ENCODE measurements around the gene PGAM2.

PGAM2 gene

DNA sequence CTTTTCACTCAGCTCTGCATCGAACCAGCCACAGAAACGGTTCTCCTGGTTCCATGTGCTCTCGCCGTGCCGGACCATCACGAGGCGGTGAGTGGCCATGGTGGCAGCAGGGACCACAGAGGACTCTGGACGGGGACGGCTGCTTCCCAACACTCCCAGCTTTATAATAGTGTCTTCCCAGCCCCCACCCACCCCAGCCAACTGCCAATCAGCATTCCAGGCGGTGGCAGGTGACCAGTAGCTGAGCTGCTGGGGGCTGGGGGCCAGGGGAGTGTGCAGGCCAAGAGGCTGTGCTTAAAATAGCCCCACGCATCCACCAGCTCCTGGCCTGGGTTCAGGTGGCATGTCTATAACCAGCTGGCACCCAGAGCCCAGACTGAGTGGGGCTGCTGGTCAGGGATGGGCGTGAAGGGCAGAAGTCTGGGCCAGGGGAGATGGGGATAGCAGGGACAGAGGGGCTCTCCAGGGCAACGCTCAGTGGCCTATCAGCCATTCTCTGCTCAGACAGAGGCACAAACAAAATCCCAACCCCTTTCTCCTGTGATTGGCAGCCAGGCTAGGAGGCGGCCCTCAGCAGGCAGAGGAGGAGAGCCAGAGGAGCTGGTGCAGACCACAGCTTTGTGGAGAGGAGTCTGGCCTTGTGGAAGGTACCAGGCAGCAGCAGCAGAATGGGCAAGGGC lies at the start of gene PGAM2:
PGAM2 (minus strand) TSS at position 137 of the 680 bp plus-strand sequence; CDS start at position 99, 38 bp downstream.
- DNase-seq, result peak; percentile 41

DNA sequence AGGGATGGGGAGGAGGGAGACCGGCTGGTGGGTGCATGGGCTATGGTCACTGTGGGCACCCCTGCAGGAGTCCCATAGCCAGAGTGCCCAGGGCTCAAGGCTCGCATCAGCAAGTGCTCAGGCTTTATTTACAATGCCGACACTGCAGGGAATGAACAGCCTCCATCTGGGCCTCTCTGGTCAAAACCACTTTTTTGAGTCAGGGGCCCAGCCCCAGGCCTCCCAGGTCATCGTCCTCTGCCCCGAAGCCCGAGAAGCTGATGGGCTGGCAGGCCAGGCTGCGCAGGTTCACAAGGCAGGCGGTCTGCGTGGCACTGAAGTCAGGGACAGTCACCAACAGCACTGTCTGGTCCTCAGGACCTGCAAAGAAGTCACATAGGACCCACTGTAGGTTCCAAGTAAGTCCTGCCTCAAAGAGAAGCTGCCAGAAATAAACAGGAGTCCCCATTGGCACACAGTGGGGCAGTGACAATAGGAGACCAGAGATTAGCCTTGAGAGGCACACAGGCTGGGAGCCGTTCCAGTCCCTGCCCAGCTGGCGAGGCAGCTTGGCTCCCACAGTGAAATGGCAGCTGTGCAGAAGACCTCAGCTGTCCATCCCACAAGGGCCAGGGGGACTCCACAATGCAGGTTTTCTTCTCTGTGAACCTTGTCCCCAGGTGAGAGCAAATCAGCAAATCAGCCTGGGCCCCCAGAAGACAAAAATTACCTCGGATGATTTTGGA lies 49.4 kb upstream of the PGAM2 start:
- DNase-seq, result no peak

DNA sequence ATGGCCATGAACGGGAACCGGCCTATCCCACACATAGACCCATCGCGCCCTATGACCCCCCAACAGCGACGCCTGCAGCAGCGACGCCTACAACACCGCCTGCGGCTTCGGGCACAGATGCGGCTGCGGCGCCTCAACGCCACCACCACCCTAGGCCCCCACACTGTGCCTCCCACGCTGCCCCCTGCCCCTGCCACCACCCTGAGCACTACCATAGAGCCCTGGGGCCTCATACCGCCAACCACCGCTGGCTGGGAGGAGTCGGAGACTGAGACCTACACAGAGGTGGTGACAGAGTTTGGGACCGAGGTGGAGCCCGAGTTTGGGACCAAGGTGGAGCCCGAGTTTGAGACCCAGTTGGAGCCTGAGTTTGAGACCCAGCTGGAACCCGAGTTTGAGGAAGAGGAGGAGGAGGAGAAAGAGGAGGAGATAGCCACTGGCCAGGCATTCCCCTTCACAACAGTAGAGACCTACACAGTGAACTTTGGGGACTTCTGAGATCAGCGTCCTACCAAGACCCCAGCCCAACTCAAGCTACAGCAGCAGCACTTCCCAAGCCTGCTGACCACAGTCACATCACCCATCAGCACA lies 48.5 kb upstream of the PGAM2 start:
- DNase-seq, result no peak

DNA sequence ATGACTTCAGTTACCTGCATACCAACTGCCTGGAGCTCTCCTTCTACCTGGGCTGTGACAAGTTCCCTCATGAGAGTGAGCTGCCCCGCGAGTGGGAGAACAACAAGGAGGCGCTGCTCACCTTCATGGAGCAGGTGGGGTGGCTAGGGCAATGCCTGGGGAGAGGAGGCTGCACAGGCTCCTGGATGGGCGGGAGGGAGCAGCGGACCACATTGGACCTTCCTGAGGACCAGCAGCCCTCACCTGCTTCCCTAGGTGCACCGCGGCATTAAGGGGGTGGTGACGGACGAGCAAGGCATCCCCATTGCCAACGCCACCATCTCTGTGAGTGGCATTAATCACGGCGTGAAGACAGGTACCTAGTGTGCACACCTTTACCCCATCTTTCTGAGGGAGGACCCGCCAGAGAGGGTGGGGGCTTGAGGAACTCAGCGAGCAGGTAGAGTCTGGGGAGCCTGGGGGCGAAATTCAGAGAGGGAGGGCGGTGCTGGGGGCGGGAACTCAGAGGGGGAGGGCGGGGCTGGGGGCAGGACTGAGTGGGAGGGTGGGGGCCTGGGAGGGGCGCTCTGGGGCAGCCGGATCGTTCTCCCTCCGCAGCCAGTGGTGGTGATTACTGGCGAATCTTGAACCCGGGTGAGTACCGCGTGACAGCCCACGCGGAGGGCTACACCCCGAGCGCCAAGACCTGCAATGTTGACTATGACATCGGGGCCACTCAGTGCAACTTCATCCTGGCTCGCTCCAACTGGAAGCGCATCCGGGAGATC lies 47.8 kb upstream of the PGAM2 start:
- no peak for DNase-seq

DNA sequence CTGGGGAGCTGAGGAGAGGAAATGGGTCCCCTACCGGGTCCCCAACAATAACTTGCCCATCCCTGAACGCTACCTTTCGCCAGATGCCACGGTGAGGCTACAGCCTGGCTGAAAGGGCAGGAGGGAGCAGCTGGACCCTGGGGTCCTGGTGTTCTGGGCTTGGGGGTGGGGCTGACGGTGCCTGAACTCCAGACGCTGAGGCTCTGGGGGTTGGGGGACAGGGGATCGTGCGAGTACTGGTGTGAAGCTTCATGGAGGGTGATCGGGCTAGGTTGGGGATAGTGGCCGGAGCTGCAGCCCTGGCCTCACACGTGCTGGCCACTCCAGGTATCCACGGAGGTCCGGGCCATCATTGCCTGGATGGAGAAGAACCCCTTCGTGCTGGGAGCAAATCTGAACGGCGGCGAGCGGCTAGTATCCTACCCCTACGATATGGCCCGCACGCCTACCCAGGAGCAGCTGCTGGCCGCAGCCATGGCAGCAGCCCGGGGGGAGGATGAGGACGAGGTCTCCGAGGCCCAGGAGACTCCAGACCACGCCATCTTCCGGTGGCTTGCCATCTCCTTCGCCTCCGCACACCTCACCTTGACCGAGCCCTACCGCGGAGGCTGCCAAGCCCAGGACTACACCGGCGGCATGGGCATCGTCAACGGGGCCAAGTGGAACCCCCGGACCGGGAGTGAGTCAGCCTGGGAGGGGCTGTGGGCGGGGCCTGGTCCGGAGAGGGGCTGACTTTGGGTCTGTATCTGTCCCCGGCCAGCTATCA lies 47.0 kb upstream of the PGAM2 start:
- no peak for DNase-seq

DNA sequence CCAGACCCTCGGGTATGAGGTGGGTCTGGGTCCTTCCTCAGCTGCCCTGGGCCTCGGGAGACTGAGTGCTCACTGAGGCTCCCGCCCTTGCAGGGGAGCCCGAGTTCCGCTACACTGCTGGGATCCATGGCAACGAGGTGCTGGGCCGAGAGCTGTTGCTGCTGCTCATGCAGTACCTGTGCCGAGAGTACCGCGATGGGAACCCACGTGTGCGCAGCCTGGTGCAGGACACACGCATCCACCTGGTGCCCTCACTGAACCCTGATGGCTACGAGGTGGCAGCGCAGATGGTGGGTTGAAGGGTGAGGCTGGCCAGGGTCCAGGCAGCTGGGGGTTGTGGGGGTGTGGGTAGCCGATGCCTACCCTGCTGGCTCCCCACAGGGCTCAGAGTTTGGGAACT lies 46.4 kb upstream of the PGAM2 start:
- DNase-seq, result no peak

DNA sequence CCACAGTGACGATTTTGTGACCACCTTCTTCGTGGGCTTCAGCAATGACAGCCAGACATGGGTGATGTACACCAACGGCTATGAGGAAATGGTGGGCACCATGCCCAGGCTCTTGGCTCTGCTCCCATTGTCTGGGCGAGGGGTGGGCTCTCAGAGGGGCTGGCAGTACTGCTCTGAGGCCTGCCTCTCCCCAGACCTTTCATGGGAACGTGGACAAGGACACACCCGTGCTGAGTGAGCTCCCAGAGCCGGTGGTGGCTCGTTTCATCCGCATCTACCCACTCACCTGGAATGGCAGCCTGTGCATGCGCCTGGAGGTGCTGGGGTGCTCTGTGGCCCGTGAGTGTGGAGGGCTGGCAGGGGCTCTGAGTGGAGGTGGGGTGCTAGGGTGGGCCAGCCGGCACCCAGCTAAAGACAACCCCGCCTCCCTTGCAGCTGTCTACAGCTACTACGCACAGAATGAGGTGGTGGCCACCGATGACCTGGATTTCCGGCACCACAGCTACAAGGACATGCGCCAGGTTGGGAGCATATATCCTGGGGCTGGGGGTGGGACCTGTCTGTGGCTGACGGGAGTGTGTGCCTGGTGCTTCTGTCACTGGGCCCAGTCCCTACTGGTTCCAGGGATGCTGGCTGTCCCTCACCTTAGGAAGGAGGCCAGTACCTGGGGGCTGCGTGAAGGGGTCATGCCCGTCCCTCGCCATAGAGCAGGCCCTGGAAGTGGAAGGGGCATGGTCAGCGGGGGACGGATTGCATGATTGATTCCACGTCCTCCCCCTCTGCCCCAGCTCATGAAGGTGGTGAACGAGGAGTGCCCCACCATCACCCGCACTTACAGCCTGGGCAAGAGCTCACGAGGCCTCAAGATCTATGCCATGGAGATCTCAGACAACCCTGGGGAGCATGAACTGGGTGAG lies 45.6 kb upstream of the PGAM2 start:
- no peak for DNase-seq

DNA sequence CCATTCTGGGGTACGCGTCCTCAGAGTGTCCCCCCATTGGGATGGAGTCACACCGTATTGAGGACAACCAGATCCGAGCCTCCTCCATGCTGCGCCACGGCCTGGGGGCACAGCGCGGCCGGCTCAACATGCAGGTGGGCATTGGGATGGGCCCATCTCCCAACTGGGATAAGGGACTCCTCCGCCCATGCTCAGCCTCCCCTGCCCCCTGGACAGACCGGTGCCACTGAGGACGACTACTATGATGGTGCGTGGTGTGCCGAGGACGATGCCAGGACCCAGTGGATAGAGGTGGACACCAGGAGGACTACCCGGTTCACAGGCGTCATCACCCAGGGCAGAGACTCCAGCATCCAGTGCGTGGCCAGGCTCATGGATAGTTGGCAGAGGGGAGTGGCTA lies 44.6 kb upstream of the PGAM2 start:
- DNase-seq, result no peak

DNA sequence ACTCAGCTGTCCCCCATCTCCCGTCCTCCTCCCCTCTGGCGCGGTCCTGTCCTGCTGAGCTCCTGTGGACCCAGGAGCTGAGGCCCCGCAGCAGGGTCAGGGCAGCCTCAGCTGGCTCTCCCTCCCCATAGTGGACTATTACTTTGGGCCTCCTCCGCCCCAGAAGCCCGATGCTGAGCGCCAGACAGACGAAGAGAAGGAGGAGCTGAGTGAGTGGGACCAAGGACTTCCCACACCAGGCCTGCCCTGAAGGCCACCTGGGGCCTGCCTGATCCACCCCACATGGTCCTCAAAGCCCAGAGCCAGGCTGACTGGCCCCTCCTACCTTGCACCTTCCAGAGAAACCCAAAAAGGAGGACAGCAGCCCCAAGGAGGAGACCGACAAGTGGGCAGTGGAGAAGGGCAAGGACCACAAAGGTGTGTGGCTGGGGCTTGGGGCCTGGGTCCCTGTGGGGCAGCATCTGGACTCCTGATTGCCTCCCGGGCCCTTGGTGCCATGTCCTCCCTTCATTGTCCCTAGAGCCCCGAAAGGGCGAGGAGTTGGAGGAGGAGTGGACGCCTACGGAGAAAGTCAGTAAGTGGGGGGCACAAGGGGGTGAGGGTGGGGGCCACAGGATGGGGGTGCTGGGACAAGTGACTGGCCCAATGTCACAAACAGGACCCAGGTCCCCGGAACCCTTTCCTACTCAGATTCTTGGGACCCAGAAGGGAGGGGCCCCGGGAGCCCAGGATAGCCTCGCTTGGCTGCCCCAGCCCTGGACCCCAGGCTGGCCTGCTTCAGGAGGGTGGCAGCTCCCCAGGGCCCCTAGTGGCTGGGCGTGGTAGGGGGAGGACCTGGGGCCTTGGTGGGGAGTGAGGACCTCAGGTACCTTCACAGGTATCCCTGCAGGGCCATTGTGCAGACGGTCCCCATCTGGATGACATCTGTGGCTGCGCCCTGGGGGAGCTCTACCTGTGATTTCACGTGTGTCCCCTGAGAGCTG lies 43.7 kb upstream of the PGAM2 start:
- no peak for DNase-seq

DNA sequence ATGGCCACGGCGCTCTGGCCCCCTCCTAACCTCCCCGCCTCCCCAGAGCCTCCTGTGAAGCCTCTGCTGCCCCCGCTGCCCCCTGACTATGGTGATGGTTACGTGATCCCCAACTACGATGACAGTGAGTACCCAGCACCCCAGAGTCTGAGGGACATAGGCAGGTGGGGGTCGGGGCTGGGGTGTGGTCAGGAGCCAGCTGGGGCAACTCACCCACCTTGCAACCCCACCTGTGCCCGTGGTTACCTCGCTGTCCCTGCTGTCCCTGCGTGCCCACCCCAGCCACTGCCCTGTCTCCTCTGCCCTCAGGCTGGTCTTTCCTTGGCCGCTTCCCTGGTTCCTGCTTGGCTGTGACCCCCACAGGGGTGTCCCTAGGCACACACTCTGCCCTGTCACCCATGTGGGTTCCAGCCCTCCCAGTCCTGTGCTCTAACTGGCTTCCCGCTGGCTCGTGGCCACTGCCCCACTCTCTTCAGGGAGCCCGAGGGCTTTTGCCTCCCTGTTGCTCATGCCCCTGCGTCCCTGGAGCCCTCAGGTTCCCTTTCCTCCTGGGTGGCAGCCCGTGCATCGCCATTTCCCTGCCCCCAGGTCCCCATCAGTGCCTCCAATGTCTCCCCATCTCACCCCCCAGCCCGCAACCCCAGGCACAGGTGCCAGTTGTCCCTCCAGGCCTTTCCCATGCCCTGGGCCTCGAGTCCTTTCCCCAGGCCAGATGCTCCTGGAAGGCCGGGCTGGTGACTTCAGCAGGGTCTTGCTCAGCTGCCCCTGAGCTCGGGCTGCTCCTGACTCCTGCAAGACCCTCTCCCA lies 42.8 kb upstream of the PGAM2 start:
- no peak for DNase-seq

DNA sequence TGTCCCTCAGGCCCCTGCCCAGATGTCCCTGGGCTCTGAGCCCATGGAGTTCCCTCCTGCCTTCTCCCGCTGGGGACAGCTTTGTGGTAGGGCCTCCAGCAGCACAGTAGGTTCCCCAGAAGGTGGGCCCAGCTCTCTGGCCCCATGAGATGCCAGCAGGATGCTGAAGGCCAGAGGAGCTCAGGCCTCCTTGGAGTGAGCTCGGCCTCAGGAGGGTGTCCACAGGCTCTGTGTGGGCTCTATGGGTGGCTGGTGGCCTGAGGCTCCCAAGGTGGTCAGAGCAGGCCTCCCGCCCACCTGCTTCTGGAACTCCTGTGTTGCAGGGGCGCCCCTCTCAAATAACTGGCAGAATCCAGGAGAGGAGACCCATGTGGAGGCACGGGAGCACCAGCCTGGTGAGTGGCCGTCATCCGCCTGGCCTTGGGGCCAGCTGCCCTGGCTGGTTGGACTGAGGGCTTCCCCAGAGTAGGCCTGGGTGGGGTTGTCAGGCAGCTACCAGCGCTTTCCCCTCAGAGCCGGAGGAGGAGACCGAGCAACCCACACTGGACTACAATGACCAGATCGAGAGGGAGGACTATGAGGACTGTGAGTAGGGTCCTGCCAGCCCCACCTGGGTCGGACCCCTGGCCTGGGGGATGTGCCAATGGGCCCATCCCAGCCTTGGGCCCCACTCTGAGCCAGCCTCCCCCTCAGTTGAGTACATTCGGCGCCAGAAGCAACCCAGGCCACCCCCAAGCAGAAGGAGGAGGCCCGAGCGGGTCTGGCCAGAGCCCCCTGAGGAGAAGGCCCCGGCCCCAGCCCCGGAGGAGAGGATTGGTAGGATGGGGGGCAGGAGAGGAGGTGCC lies 42.0 kb upstream of the PGAM2 start:
- DNase-seq, result no peak

DNA sequence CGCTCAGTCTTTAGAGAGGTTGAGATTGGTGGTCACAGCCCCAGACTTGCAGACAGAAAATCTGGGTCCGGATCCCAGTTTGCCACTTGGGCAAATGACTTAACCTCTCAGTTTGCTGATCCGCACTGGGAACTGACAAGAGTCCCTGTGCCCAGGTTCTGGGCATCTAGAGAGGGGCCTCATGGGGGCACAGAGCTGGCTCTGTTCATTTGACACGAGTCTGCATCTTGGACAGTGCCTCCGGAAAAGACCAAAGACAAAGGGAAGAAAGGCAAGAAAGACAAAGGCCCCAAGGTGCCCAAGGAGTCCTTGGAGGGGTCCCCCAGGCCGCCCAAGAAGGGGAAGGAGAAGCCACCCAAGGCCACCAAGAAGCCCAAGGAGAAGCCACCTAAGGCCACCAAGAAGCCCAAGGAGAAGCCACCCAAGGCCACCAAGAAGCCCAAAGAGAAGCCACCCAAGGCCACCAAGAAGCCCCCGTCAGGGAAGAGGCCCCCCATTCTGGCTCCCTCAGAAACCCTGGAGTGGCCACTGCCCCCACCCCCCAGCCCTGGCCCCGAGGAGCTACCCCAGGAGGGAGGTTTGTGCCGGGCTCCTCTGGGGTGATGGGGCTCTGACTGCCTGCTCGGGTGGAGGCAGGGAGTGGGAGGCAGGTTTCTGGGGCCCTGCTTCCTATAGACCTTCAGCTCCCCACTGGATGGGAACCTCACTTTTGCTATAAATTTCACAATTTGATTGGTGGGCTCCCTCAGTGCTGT lies 41.1 kb upstream of the PGAM2 start:
- no peak for DNase-seq

DNA sequence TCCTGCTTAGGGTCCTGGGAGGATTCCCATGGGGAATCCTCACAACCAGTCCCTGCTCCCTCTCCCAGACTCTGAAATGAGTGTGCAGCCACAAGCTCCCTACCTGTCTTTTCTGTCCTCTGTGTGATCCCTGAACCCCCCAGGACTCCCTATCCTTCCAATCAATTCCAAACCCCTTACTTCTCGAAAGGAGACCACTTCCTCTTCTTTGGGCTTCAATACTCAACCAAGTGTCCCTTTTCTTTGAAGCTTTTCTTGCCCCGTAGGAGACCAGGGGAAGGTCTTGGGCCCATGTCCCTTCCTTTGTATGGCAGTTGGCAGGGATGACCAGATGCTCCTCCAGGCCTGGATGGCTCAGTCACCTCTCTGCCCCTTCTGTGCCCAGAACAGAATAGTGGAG lies 40.5 kb upstream of the PGAM2 start:
- DNase-seq, result no peak

DNA sequence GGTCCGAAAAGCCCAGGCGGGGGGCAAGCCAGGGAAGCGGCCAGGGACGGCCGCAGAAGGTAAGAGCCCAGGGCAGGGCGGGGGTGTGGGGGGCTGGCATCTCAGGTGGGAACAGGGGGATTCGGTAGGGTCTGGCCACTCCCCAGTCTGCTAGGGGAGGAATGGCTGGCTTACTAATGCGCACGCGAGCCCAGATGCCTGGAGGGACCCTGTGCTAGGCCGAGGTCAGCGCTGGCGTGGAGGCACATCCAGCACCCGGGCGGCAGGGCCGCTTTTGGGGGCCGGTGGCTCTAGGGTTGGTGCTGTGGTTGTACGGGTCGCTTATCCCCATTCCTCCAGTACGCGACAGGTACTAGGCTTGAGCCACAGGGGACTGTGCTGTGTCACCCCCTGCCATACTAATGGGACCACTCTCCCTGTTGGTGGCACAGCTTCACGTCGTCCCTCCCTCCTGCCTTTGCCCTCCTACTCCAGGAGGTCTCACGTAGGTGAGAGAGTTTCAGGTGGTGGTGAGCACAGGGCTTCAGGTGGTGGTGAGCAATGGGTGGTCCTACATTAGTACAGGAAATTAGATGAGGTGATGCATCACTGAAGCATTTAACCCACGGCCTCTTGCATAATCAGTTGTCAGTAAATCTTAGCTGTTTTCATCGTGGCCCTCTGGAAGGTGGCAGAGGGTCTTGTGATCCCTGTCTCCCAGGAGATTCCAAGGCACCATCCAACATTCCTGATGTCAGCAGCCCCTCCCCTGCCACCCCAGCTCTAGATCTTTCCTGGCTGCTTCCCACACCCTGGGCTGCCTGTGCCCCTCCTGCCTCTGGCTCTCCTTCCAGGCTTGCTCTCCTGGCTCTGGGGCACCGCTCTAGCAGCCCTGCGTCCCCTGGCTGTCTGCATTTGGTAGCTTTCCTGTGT lies 39.7 kb upstream of the PGAM2 start:
- DNase-seq, result no peak

DNA sequence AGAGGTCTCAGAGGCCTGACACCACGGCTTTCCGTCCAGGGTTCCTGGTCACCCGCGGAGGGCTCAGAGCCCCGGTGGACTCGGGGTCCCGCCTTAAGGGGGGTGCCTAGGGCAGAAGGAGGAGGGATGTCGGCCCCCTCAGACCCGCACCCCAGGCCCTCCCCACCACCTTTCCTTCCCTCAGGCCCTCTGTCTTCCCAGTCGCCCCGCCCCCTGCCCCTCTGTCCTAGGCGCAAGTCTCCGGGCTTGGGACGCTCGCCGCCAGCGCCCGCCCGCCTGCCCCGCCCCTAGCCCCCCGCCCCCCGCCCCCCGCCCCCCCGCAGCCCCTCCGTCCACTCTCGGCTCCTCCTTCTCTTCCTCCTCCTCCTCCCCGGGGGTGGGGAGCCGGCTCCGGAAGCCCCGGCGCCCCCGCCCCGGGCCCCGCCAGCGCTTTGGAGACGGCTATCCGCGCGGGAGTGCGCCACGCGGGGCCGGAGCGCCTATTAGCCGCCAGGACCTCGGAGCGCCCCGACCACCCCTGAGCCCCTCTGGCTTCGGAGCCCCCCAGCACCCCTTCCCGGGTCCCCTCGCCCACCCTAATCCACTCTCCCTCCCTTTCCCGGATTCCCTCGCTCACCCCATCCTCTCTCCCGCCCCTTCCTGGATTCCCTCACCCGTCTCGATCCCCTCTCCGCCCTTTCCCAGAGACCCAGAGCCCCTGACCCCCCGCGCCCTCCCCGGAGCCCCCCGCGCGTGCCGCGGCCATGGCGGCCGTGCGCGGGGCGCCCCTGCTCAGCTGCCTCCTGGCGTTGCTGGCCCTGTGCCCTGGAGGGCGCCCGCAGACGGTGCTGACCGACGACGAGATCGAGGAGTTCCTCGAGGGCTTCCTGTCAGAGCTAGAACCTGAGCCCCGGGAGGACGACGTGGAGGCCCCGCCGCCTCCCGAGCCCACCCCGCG lies 38.8 kb upstream of the PGAM2 start, which contains the start of gene AEBP1:
AEBP1 (plus strand) TSS at position 423 of the 937 bp plus-strand sequence; CDS start at position 744, 321 bp downstream.
- DNase-seq, result no peak
